Measurements from ENCODE around the gene KMT2B. TPM values are rescaled to one million over a fixed set of nuclear protein-coding genes. Genes with fewer than 3 reads are reported as not detected.

Gene KMT2B
- total and polyA plus RNA-seq, 9 of the 15 experiments (the other 6 are each of a cell fraction or from before 2014, with no cell fraction given), result 0.63 to 43.9 (median 8.1) TPM

- POLR2A ChIA-PET, result interaction anchor here (0.6 kb wide), 1 partner anchor 146 kb away, joined by 3 read pairs; no protein-coding TSS in a partner anchor
- TF ChIP-seq, protein P1, sequence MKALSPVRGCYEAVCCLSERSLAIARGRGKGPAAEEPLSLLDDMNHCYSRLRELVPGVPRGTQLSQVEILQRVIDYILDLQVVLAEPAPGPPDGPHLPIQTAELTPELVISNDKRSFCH (CRISPR knock-in tag; IDR thresholded peaks at IDR 0.05), result no peak
- TF ChIP-seq, protein P1 (tag; IDR thresholded peaks at IDR 0.05), result no peak
- TF ChIP-seq, protein P2, sequence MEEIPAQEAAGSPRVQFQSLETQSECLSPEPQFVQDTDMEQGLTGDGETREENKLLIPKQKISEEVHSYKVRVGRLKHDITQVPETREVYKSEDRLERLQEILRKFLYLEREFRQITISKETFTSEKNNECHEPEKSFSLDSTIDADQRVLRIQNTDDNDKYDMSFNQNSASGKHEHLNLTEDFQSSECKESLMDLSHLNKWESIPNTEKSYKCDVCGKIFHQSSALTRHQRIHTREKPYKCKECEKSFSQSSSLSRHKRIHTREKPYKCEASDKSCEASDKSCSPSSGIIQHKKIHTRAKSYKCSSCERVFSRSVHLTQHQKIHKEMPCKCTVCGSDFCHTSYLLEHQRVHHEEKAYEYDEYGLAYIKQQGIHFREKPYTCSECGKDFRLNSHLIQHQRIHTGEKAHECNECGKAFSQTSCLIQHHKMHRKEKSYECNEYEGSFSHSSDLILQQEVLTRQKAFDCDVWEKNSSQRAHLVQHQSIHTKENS (CRISPR knock-in tag; IDR thresholded peaks at IDR 0.05), result no peak
- TF ChIP-seq ZNF232 (CRISPR knock-in tag; IDR thresholded peaks at IDR 0.05) (no peak), FOXO4 (CRISPR knock-in tag; IDR thresholded peaks at IDR 0.05) (no peak), ZNF217 (CRISPR knock-in tag; IDR thresholded peaks at IDR 0.05) (no peak), ZNF12 (CRISPR knock-in tag; IDR thresholded peaks at IDR 0.05) (no peak), HDAC2 (IDR thresholded peaks at IDR 0.05) (no peak), MAFF (IDR thresholded peaks at IDR 0.05; ENCODE audit: low read length) (no peak), MAFG (tag; conservative IDR thresholded peaks at IDR 0.05) (no peak), TGIF2 (CRISPR knock-in tag; IDR thresholded peaks at IDR 0.05) (no peak)
- TF ChIP-seq, protein P3, sequence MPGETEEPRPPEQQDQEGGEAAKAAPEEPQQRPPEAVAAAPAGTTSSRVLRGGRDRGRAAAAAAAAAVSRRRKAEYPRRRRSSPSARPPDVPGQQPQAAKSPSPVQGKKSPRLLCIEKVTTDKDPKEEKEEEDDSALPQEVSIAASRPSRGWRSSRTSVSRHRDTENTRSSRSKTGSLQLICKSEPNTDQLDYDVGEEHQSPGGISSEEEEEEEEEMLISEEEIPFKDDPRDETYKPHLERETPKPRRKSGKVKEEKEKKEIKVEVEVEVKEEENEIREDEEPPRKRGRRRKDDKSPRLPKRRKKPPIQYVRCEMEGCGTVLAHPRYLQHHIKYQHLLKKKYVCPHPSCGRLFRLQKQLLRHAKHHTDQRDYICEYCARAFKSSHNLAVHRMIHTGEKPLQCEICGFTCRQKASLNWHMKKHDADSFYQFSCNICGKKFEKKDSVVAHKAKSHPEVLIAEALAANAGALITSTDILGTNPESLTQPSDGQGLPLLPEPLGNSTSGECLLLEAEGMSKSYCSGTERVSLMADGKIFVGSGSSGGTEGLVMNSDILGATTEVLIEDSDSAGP (CRISPR knock-in tag; IDR thresholded peaks at IDR 0.05), result no peak
- TF ChIP-seq, protein P4, sequence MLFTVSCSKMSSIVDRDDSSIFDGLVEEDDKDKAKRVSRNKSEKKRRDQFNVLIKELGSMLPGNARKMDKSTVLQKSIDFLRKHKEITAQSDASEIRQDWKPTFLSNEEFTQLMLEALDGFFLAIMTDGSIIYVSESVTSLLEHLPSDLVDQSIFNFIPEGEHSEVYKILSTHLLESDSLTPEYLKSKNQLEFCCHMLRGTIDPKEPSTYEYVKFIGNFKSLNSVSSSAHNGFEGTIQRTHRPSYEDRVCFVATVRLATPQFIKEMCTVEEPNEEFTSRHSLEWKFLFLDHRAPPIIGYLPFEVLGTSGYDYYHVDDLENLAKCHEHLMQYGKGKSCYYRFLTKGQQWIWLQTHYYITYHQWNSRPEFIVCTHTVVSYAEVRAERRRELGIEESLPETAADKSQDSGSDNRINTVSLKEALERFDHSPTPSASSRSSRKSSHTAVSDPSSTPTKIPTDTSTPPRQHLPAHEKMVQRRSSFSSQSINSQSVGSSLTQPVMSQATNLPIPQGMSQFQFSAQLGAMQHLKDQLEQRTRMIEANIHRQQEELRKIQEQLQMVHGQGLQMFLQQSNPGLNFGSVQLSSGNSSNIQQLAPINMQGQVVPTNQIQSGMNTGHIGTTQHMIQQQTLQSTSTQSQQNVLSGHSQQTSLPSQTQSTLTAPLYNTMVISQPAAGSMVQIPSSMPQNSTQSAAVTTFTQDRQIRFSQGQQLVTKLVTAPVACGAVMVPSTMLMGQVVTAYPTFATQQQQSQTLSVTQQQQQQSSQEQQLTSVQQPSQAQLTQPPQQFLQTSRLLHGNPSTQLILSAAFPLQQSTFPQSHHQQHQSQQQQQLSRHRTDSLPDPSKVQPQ (CRISPR knock-in tag; IDR thresholded peaks at IDR 0.05; ENCODE audit: borderline replicate concordance), result no peak
Observed at GRCh38 chr19:35777961-35778360, 60.2 kb downstream of the KMT2B start.

More at GRCh38 chr19:35777961-35778360, 60.2 kb downstream of the KMT2B start:
- no peak for DNase-seq (ENCODE audit: extremely low read depth in 1 of 4, low spot score in 3 of 4)
- no peak for ATAC-seq
- Histone ChIP-seq H3K36me3 (ENCODE audit: control insufficient read depth, insufficient read depth, low read length) (peaks cover 24% of the 10 kb centered on the region; the same call in 2 of the 3 replicates), H3K4me1 (replicated peaks in 1 of 2; ENCODE audit: control insufficient read depth in 2 of 2, insufficient read depth in 2 of 2, low read length in 2 of 2) (peaks cover 10 to 38% of the 10 kb centered on the region in 2 experiments), H4K20me1 (replicated peaks; ENCODE audit: control insufficient read depth, insufficient read depth, low read length) (no peaks in the 10 kb centered on the region; the same call in 1 of the 2 replicates), H2AFZ (ENCODE audit: low read depth, low read length) (no peak overlapping the region), H3K79me2 (ENCODE audit: control insufficient read depth, insufficient read depth, low read length) (peaks cover 5% of the 10 kb centered on the region; the same call in 1 of the 3 replicates), H3K27me3 (ENCODE audit: control insufficient read depth in 2 of 2, insufficient read depth in 2 of 2, low read length in 2 of 2) (no peaks in the 10 kb centered on the region), H3K9ac (ENCODE audit: insufficient read depth in 1 of 2, low read depth in 2 of 2, low read length in 2 of 2) (peak overlapping the region in 1 of 2 experiments; percentile 65; a peak in 1 of 4 replicates), H3K4me3 (no peak overlapping the region), H3K27ac (ENCODE audit: extremely low read depth, low read depth, low read length) (no peak overlapping the region), H3K4me2 (ENCODE audit: insufficient read depth, low read length) (no peak overlapping the region), H3K9me1 (ENCODE audit: control insufficient read depth, insufficient read depth, low read length) (peaks cover 2% of the 10 kb centered on the region), H3K9me3 (replicated peaks; ENCODE audit: control insufficient read depth, insufficient read depth, low read depth, low read length) (no peaks in the 10 kb centered on the region)
- BruUV-seq (replicated peaks), result no TSS peak
- CTCF ChIA-PET (ENCODE audit: low intra/inter-chr PET ratio), result no interaction called here
- in situ Hi-C loops (cut with MboI) (no loop called here), intact Hi-C loops (cut with micrococcal nuclease) (no loop called here)
- no peak for FAIRE-seq
- 74% methylated on average over 7 of the region's 7 CpGs for WGBS (ENCODE audit: insufficient coverage, low coverage, missing lambda C conversion rate)

Measured in K562 (cell line).